GM12801 (cell line): ENCODE data around the gene SV2C.

Experiments
- CTCF ChIP-seq: IDR thresholded peaks from one replicate; pipeline ENCODE4 v1.5.1; 2011; ENCODE audit warnings: control low read depth; ENCODE audit not compliant: insufficient read length; ENCODE audit errors: extremely low read depth

Gene SV2C

DNA sequence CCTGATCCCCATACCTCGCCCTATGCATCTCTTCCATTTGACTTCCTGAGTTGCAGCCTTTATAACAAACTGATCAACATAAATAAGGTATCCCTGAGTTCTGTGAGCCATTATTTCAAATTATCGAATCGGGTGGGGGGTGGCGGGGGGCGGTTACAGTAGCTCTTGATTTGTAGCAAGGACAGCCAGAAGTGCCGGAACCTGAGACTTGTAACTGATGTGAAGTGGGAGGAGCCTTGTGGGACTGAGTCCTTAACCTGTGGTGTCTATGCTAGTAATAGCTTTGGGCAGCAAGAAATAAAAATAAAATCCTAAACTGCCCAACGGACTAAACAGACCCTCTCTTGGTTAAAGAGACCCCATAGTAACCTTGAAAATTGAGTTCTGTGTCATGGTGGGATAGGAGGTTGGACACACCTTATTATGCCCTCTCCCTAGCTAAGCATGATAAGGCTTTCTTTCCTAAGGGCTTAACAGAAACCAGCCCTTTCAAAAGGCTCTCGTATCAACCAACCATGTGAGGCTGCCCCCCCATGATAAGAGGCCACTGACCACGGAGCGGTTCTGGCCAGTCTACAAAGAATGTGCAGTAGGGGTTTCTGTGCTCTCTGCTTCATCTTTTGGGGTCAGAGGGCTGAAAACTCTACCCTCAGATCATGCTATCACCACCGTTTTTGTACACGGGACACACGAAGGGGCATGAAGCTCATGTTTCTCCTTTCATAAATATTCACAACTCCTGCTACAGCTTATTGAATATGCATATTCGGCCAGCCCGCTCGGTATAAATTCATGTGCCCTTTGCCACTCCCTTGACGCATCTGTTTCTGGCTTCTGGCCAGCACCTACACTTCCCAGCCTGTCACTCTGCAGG, 280.4 kb downstream of the SV2C start:
- no peak for TF ChIP-seq CTCF

DNA sequence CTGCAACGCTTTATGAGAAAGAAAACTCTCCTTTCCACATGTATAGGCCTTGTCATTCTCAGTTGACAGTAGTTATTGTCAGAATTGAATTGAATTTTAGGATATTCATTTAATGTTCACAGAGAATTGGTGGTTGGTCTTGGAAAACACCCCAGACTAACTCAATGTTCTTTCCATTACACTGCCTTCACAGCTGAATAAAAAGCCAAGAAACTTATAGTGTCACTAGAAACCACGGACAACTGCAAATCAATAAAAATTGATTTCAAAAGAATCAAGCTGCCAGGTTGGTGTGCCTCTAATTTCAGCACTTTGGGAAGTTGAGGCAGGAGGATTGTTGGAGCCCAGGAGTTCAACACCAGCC, 281.0 kb downstream of the SV2C start:
- no peak for TF ChIP-seq CTCF

DNA sequence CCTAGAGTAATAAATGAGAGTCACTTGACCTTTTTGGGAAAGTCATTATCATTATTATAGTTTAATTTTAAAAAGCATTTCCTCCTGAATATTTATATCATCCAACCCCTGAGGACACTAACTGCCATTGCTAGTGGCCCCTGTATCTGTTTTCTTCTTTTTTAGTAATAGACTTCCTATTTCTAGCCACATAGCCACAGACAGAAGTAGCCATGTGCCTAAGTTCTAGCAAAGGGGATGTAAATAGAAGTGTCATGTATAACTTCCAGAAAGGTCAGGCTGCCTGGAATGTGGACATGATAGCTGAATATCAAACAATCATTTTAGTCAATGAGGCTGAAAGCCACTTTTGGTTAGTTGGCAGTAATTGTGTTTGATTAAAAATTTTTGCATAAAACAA, 282.4 kb downstream of the SV2C start:
- TF ChIP-seq CTCF, result no peak

- no peak for TF ChIP-seq CTCF
Observed at GRCh38 chr5:76366596-76366995, 283.4 kb downstream of the SV2C start.

GRCh38 chr5:76367623-76368371, 284.6 kb downstream of the SV2C start:
- no peak for TF ChIP-seq CTCF

DNA sequence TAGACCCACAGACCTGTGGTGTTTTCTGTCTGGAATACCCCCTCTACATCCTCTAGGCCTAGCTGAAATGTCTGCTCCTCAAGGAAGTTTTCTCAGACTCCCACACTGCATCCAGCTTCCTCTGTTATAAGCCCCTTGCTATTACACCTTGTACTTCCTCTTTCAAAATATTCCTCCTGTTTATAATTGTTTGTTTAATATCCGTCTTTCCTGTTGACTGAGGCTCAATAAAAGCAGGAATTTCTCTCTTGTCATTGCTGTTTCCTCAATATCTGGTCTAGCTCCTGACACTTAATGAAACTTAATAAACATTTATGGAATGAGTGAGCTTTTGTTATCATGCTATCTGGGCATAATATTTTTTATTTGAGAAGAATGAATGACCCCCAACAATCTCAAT, 285.8 kb downstream of the SV2C start:
- TF ChIP-seq CTCF, result no peak

DNA sequence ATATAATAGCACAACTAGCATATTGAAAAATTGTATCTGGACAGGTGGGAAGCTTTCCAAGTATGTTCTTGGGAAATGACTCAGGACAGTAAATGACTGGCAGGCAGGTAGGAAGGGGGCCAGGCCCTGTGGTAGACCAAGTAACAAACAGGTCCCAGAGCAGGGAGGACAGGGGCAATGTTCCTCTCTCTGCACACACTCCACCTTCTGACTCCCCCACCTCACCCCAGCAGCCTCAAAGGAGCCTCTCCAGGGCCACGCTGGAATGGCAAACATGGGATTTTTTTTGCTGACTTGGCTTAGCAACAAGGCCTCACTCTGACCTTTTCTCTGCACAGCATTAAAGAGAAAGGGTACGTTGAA, 288.8 kb downstream of the SV2C start:
- no peak for TF ChIP-seq CTCF
